HepG2 (cell line): ENCODE results near the gene ADSS1. TPM values are rescaled to one million over a fixed set of nuclear protein-coding genes. Genes with fewer than 3 reads are reported as not detected.

ENCODE experiments used
- ATAC-seq: fragments of 200-7000 bp; cut with Tn5 transposase; 3 replicates; pipeline ENCODE4 v1.9.1; 2020; ENCODE audit warnings: mild to moderate bottlenecking, moderate library complexity
- BruUV-seq: library from RNA; stranded (reverse); fragments of 400-500 nt; replicated peaks from 2 replicates; lab custom pipeline; 2021; lab: Mats Ljungman, UMichigan
- CTCF ChIA-PET: fragments of 300-600 bp; formaldehyde crosslinking; extraction: SDS; loops from one replicate; lab custom pipeline; 2021; ENCODE audit warnings: low total read pairs, inconsistent platforms, low intra/inter-chr PET ratio; lab: Yijun Ruan, JAX
- POLR2A ChIA-PET: fragments of 350-600 bp; sonication (Branson Sonifier 250); formaldehyde crosslinking; loops from one replicate; lab custom pipeline; 2020; ENCODE audit warnings: antibody characterized with exemption, inconsistent platforms; lab: Yijun Ruan, JAX
- DNase-seq: peaks from one replicate; pipeline ENCODE4 v3.0.0-alpha.2; 2015; ENCODE audit warnings: low spot score
- FAIRE-seq: peaks from 3 replicates; lab custom pipeline; 2011; peaks lifted over from hg19 to GRCh38; lab: Jason Lieb, UNC
- H2AFZ ChIP-seq: one replicate; pipeline ENCODE4 v1.6.1; 2011; ENCODE audit warnings: low read length, inconsistent platforms
- H3K27ac ChIP-seq: fragments of 300-600 bp; 3 replicates; pipeline ENCODE4 v1.8.0; 2011; ENCODE audit warnings: mixed run types, mild to moderate bottlenecking, mixed read lengths, low read length, inconsistent platforms; ENCODE audit not compliant: insufficient read depth; ENCODE audit errors: extremely low read length
- H3K27me3 ChIP-seq, 2 experiments: fragments of 200-600 bp in 1 of 2; 2 replicates in 1 of 2; 3 replicates in 1 of 2; pipeline versions ENCODE4 v1.6.0 to v1.8.0; 2011; ENCODE audit warnings: low read length in 2 of 2, mild to moderate bottlenecking in 2 of 2, moderate library complexity in 2 of 2, inconsistent platforms in 1 of 2; ENCODE audit not compliant: insufficient read depth in 2 of 2, control insufficient read depth in 1 of 2
- H3K36me3 ChIP-seq, 2 experiments: fragments of 200-600 bp in 1 of 2; replicated peaks in 1 of 2; 2 replicates in 1 of 2; 3 replicates in 1 of 2; pipeline versions ENCODE4 v1.5.1 to v1.8.0; 2011; ENCODE audit warnings: low read length in 2 of 2, inconsistent platforms in 1 of 2; ENCODE audit not compliant: insufficient read depth in 2 of 2, control insufficient read depth in 1 of 2
- H3K4me1 ChIP-seq: 2 replicates; pipeline ENCODE4 v1.5.1; 2012; ENCODE audit warnings: low read length, inconsistent platforms; ENCODE audit not compliant: insufficient read depth
- H3K4me2 ChIP-seq: 2 replicates; pipeline ENCODE4 v1.6.0; 2011; ENCODE audit warnings: low read depth, low read length, inconsistent platforms
- H3K4me3 ChIP-seq, 3 experiments: fragments of 200-600 bp in 1 of 3; sonication (generic), shearing (Covaris generic) in 1 of 3; replicated peaks in 1 of 3; 2 replicates each; pipeline ENCODE4 v1.5.1; 2011 to 2016; ENCODE audit warnings: low read length in 3 of 3, inconsistent platforms in 2 of 3, low read depth in 2 of 3, mild to moderate bottlenecking in 2 of 3, control low read depth in 1 of 3, mixed read lengths in 1 of 3; ENCODE audit not compliant: insufficient read depth in 1 of 3
- H3K79me2 ChIP-seq: one replicate; pipeline ENCODE4 v1.6.1; 2011; ENCODE audit warnings: low read length, inconsistent platforms; ENCODE audit not compliant: insufficient read depth
- H3K9ac ChIP-seq: 2 replicates; pipeline ENCODE4 v1.6.0; 2011; ENCODE audit warnings: mild to moderate bottlenecking, low read depth, low read length, inconsistent platforms; ENCODE audit not compliant: insufficient read depth
- H3K9me3 ChIP-seq: 2 replicates; pipeline ENCODE4 v1.5.1; 2012; ENCODE audit warnings: mild to moderate bottlenecking, low read length
- H4K20me1 ChIP-seq: 2 replicates; pipeline ENCODE4 v1.6.0; 2011; ENCODE audit warnings: inconsistent platforms, mild to moderate bottlenecking, low read length, moderate library complexity; ENCODE audit not compliant: insufficient read depth
- CCDC6 ChIP-seq: sonication (generic); formaldehyde crosslinking; IDR thresholded peaks from 2 replicates; pipeline ENCODE4 v1.8.1; 2022; ENCODE audit warnings: mild to moderate bottlenecking, missing genetic modification reagents, moderate library complexity
- CREBL2 ChIP-seq: sonication (generic); formaldehyde crosslinking; IDR thresholded peaks from 2 replicates; pipeline ENCODE4 v1.8.1; 2023; ENCODE audit warnings: missing genetic modification reagents, mild to moderate bottlenecking, borderline replicate concordance
- KLF6 ChIP-seq: IDR thresholded peaks from 2 replicates; pipeline ENCODE4 v1.8.0; 2016; ENCODE audit warnings: missing biosample characterization, missing genetic modification reagents
- NRL ChIP-seq: sonication (generic); formaldehyde crosslinking; IDR thresholded peaks from 2 replicates; pipeline ENCODE4 v1.5.0; 2020; ENCODE audit warnings: missing genetic modification reagents, mild to moderate bottlenecking, moderate library complexity, borderline replicate concordance
- RFX5 ChIP-seq: IDR thresholded peaks from 2 replicates; pipeline ENCODE4 v1.6.1; 2011; ENCODE audit warnings: low read depth, low read length, improper control_type of control experiment
- TFAP4 ChIP-seq: sonication (generic); IDR thresholded peaks from 2 replicates; pipeline ENCODE4 v1.6.1; 2016; ENCODE audit warnings: low read depth, borderline replicate concordance
- ZBTB37 ChIP-seq: sonication (generic); formaldehyde crosslinking; IDR thresholded peaks from 2 replicates; pipeline ENCODE4 v1.4.0; 2020; ENCODE audit warnings: mild to moderate bottlenecking, missing genetic modification reagents
- ZBTB46 ChIP-seq: sonication (generic); formaldehyde crosslinking; IDR thresholded peaks from 2 replicates; pipeline ENCODE4 v1.4.0; 2020; ENCODE audit warnings: mild to moderate bottlenecking, missing genetic modification reagents, borderline replicate concordance
- ZKSCAN1 ChIP-seq: fragments of 150-350 bp; IDR thresholded peaks from 2 replicates; pipeline ENCODE4 v1.6.1; 2014; ENCODE audit warnings: low read length
- ZNF563 ChIP-seq: sonication (generic); formaldehyde crosslinking; IDR thresholded peaks from 2 replicates; pipeline ENCODE4 v1.8.0; 2022; ENCODE audit warnings: mild to moderate bottlenecking, moderate library complexity, missing genetic modification reagents
- ZNF772 ChIP-seq: sonication (generic); formaldehyde crosslinking; IDR thresholded peaks from 2 replicates; pipeline ENCODE4 v1.5.0; 2020; ENCODE audit warnings: mild to moderate bottlenecking, missing genetic modification reagents
- ZSCAN21 ChIP-seq: sonication (generic); formaldehyde crosslinking; IDR thresholded peaks from 2 replicates; pipeline ENCODE4 v1.8.0; 2022; ENCODE audit warnings: mild to moderate bottlenecking, missing genetic modification reagents, moderate library complexity, borderline replicate concordance
- WGBS: methylation state at CpG from one replicate; pipeline ENCODE4 v1.1.6; 2017; ENCODE audit warnings: low lambda C conversion rate; 5-methylcytosine and 5-hydroxymethylcytosine counted together
- in situ Hi-C: cut with HindIII; loops from 2 replicates; pipeline ENCODE4 v1.10.0; 2017; ENCODE audit warnings: low pct_unique_long_range_greater_than_20kb; ENCODE audit not compliant: extremely low pct_ligation_motif_present
- intact Hi-C: fragments of 100-400 bp; cut with micrococcal nuclease; formaldehyde crosslinking; loops from one replicate; pipeline ENCODE4 v1.10.0; 2022; ENCODE audit not compliant: unreplicated experiment
- polyA plus RNA-seq, 8 experiments: library from polyadenylated mRNA; depleted of rRNA in 3 of 8; stranded (reverse) in 7 of 8; unstranded in 1 of 8; fragments of >200 nt; fragmentation: Illumina TruSeq in 4 of 8; extraction: Trizol in 4 of 8; gene quantifications; 2 replicates each; pipeline versions ENCODE4 v1.2.1 to v1.2.3, GENCODE V29; 2011 to 2016; ENCODE audit warnings: low read depth in 4 of 8, missing spikeins in 1 of 8, mixed read lengths in 1 of 8; ENCODE audit not compliant: insufficient read depth in 1 of 8
- total RNA-seq, 5 experiments: library from RNA; depleted of rRNA; stranded (reverse); fragments of >200 nt; fragmentation: Illumina TruSeq; extraction: Trizol; gene quantifications; 2 replicates each; pipeline ENCODE4 v1.2.3, GENCODE V29; 2016; ENCODE audit warnings: low read depth in 1 of 5

The ADSS1 gene
- total and polyA plus RNA-seq, 2 of the 13 experiments (the other 11 are each of a cell fraction or from before 2014, with no cell fraction given): 1.0 to 36.7 TPM

- TF ChIP-seq ZSCAN21 (CRISPR knock-in tag) (0 out of 2 replicates have a peak, but pooled peaks have one; percentile 23), ZNF772 (CRISPR knock-in tag) (no peak)
- no peak overlapping the region for H3K27ac ChIP-seq
- ChIA-PET POLR2A (no interaction called here), CTCF (no interaction called here)
- no peaks in the 10 kb centered on the region; a peak in 2 of 5 replicates for H3K36me3 ChIP-seq
- H3K79me2 ChIP-seq: no peaks in the 10 kb centered on the region
- in situ Hi-C loops: no loop called here
- no peak overlapping the region for H3K4me3 ChIP-seq
- H3K27me3 ChIP-seq: no peaks in the 10 kb centered on the region
- H4K20me1 ChIP-seq: no peaks in the 10 kb centered on the region
- FAIRE-seq: no peak
- intact Hi-C loops: no loop called here
- H2AFZ ChIP-seq: no peak overlapping the region
- H3K9me3 ChIP-seq: no peaks in the 10 kb centered on the region
- H3K4me1 ChIP-seq: peaks cover 54% of the 10 kb centered on the region
- no peak for ATAC-seq
- no peak for DNase-seq
- 97% methylated on average over 12 of the region's 18 CpGs for WGBS
- no peak overlapping the region for H3K9ac ChIP-seq
- no peak overlapping the region for H3K4me2 ChIP-seq
- BruUV-seq: no TSS peak
Measured at GRCh38 chr14:104738375-104739019, 14.5 kb downstream of the ADSS1 start.

GRCh38 chr14:104739026-104739425, 15.0 kb downstream of the ADSS1 start:
- in situ Hi-C loops (no loop called here), intact Hi-C loops (no loop called here)
- no peak overlapping the region for H3K27ac ChIP-seq
- 96% methylated on average over 10 of the region's 17 CpGs for WGBS
- no peak for DNase-seq
- no peaks in the 10 kb centered on the region for H3K27me3 ChIP-seq
- no peak for ATAC-seq
- no peaks in the 10 kb centered on the region; a peak in 2 of 5 replicates for H3K36me3 ChIP-seq
- no peaks in the 10 kb centered on the region for H4K20me1 ChIP-seq
- H3K4me1 ChIP-seq: peaks cover 49% of the 10 kb centered on the region
- H2AFZ ChIP-seq: no peak overlapping the region
- POLR2A ChIA-PET: no interaction called here
- CTCF ChIA-PET: no interaction called here
- H3K9me3 ChIP-seq: no peaks in the 10 kb centered on the region
- FAIRE-seq: no peak
- H3K79me2 ChIP-seq: no peaks in the 10 kb centered on the region
- no peak overlapping the region for H3K4me2 ChIP-seq
- H3K4me3 ChIP-seq: no peak overlapping the region
- TF ChIP-seq ZBTB46 (CRISPR knock-in tag) (no peak), ZNF563 (CRISPR knock-in tag) (no peak), NRL (CRISPR knock-in tag) (no peak), ZKSCAN1 (no peak), RFX5 (no peak), CREBL2 (no peak), KLF6 (CRISPR knock-in tag) (no peak), TFAP4 (no peak), ZBTB37 (CRISPR knock-in tag) (no peak), CCDC6 (CRISPR knock-in tag) (no peak)
- no peak overlapping the region for H3K9ac ChIP-seq
- no TSS peak for BruUV-seq
